ENCODE measurements around the gene TNRC6A. TPM values are rescaled to one million over a fixed set of nuclear protein-coding genes. Genes with fewer than 3 reads are reported as not detected.

The TNRC6A gene
- total and polyA plus RNA-seq, 9 of the 15 experiments (the other 6 are each of a cell fraction or from before 2014, with no cell fraction given): 3.4 to 32.1 (median 26.6) TPM

DNA sequence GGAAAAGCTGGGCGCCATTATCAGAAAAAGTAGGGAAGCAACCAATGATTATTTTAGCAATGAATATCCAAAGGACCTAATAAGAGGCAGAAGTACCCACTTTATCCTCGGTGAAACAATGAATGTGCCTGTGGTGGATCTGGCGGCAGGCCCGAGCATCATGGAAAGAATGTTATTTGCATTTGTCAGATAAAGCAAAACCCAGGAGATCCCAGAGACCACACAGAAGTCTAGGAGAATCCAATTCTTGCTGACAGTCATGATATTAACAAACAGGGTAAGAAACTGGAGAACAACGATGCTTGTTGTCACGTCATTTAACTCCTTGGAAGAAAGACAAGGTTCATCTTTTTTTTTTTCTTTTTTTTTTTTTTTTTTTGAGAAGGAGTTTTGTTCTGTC lies 12.0 kb upstream of the TNRC6A start (continued):
- TF ChIP-seq ZNF124 (CRISPR knock-in tag; IDR thresholded peaks at IDR 0.05) (no peak), HMG20B (CRISPR knock-in tag; IDR thresholded peaks at IDR 0.05) (no peak), ZBED1 (IDR thresholded peaks at IDR 0.05) (no peak), TGIF2 (CRISPR knock-in tag; IDR thresholded peaks at IDR 0.05) (no peak), PHF21A (IDR thresholded peaks at IDR 0.05; ENCODE audit: borderline replicate concordance, low read depth) (no peak)
- TF ChIP-seq, protein P1, sequence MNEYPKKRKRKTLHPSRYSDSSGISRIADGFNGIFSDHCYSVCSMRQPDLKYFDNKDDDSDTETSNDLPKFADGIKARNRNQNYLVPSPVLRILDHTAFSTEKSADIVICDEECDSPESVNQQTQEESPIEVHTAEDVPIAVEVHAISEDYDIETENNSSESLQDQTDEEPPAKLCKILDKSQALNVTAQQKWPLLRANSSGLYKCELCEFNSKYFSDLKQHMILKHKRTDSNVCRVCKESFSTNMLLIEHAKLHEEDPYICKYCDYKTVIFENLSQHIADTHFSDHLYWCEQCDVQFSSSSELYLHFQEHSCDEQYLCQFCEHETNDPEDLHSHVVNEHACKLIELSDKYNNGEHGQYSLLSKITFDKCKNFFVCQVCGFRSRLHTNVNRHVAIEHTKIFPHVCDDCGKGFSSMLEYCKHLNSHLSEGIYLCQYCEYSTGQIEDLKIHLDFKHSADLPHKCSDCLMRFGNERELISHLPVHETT (CRISPR knock-in tag; conservative IDR thresholded peaks at IDR 0.05 in 1 of 2, IDR thresholded peaks at IDR 0.05 in 1 of 2): no peak
- TF ChIP-seq, protein P2, sequence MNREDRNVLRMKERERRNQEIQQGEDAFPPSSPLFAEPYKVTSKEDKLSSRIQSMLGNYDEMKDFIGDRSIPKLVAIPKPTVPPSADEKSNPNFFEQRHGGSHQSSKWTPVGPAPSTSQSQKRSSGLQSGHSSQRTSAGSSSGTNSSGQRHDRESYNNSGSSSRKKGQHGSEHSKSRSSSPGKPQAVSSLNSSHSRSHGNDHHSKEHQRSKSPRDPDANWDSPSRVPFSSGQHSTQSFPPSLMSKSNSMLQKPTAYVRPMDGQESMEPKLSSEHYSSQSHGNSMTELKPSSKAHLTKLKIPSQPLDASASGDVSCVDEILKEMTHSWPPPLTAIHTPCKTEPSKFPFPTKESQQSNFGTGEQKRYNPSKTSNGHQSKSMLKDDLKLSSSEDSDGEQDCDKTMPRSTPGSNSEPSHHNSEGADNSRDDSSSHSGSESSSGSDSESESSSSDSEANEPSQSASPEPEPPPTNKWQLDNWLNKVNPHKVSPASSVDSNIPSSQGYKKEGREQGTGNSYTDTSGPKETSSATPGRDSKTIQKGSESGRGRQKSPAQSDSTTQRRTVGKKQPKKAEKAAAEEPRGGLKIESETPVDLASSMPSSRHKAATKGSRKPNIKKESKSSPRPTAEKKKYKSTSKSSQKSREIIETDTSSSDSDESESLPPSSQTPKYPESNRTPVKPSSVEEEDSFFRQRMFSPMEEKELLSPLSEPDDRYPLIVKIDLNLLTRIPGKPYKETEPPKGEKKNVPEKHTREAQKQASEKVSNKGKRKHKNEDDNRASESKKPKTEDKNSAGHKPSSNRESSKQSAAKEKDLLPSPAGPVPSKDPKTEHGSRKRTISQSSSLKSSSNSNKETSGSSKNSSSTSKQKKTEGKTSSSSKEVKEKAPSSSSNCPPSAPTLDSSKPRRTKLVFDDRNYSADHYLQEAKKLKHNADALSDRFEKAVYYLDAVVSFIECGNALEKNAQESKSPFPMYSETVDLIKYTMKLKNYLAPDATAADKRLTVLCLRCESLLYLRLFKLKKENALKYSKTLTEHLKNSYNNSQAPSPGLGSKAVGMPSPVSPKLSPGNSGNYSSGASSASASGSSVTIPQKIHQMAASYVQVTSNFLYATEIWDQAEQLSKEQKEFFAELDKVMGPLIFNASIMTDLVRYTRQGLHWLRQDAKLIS (CRISPR knock-in tag; IDR thresholded peaks at IDR 0.05): no peak
